ENCODE measurements around the gene BTG2. TPM values are rescaled to one million over a fixed set of nuclear protein-coding genes. Genes with fewer than 3 reads are reported as not detected.

The BTG2 gene
- total and polyA plus RNA-seq, 2 experiments from 2014 or later, result 6.3 to 9.1 TPM

DNA sequence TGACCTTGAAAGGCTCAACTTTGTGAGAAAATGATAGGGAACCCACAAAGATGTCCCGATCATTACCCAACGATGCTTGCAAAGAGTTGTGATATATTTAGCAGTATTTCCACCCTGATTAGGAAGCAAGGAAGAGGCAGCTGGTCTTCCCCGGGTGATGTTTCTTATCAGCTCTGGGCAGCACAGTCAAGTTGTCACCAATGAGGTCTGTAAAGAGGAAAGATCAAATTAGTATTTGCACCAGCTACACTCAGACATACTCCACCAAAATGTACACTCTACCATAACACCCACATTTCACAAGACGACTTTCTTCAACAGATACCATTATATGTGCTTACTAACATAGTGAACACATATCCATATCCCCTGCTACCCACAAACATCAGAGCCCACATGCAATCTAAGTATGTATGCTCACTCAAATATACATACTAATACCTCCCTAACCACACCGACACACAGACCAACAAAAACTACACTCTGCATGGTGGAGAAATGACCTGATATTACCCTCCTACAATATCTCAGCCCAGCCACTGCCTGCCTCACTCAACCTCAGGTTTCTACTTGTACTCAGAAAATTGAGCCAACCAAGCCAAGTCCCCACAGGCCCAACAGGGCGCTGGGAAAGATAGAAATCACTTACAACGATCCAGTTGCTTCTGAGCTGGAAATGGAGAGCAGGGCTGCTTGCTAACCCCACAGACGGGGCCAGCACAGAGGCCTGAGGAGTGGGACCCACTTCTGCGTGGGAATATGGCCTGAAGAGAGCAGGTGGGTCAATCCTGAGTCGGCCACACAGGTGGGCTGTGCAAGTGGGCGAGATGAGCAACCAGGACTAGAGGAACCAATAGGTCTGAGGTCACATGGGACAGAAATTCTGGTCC is 4.6 kb upstream of the BTG2 start (continued):
- TF ChIP-seq EZH2phosphoT487 (IDR thresholded peaks at IDR 0.05; ENCODE audit: unreplicated experiment), result no peak
- no peak for TF ChIP-seq NANOG (IDR thresholded peaks at IDR 0.05; ENCODE audit: borderline replicate concordance)
- TF ChIP-seq POLR2AphosphoS5 (IDR thresholded peaks at IDR 0.05; ENCODE audit: low read depth), result no peak
- TF ChIP-seq, protein P1, sequence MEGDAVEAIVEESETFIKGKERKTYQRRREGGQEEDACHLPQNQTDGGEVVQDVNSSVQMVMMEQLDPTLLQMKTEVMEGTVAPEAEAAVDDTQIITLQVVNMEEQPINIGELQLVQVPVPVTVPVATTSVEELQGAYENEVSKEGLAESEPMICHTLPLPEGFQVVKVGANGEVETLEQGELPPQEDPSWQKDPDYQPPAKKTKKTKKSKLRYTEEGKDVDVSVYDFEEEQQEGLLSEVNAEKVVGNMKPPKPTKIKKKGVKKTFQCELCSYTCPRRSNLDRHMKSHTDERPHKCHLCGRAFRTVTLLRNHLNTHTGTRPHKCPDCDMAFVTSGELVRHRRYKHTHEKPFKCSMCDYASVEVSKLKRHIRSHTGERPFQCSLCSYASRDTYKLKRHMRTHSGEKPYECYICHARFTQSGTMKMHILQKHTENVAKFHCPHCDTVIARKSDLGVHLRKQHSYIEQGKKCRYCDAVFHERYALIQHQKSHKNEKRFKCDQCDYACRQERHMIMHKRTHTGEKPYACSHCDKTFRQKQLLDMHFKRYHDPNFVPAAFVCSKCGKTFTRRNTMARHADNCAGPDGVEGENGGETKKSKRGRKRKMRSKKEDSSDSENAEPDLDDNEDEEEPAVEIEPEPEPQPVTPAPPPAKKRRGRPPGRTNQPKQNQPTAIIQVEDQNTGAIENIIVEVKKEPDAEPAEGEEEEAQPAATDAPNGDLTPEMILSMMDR (conservative IDR thresholded peaks at IDR 0.05; ENCODE audit: low read depth in 2 of 2), result no peak

DNA sequence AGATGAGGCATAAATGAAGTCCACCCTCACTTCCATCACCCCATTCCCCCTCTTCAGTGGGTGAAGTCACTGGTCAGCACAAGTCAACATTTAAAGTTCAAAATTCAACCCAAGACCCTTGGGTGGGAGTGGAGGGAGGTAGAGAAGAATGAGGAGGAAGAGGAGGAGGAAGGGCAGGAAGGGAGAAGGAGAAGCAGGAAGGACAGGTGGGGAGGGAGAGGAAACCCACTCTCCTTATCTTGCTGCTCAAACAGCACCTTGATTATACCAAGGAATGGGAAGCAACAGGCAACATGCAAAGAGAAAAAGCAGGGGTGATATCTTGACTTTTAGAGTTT is 4.0 kb upstream of the BTG2 start:
- H3K27ac Mint-ChIP-seq, result no peak overlapping the region
- no peak overlapping the region for H3K4me3 Mint-ChIP-seq
- H4K20me1 ChIP-seq (replicated peaks; ENCODE audit: insufficient read depth), result no peaks in the 10 kb centered on the region; the same call in 1 of the 2 replicates
- H3K4me1 ChIP-seq (ENCODE audit: insufficient read depth), result peaks cover 5% of the 10 kb centered on the region
- ATAC-seq, result no peak
- no peaks in the 10 kb centered on the region for H3K9me2 ChIP-seq (ENCODE audit: insufficient read depth)
- H3F3A ChIP-seq (replicated peaks; ENCODE audit: low read depth), result no peaks in the 10 kb centered on the region
- H3K27me3 Mint-ChIP-seq (ENCODE audit: insufficient read depth, low read depth, poor library complexity), result peaks cover 41% of the 10 kb centered on the region
- H3K79me2 ChIP-seq (replicated peaks; ENCODE audit: insufficient read depth), result no peaks in the 10 kb centered on the region
- peaks cover 78% of the 10 kb centered on the region for H3K27me3 ChIP-seq (ENCODE audit: insufficient read depth)
- H2AFZ ChIP-seq, result no peak overlapping the region
- H3K36me3 Mint-ChIP-seq (ENCODE audit: low read depth), result no peaks in the 10 kb centered on the region
- no peak overlapping the region for H3K4me2 ChIP-seq
- H3K4me3 ChIP-seq, result no peak overlapping the region
- H3K27ac ChIP-seq (ENCODE audit: low read depth), result no peak overlapping the region
- no peaks in the 10 kb centered on the region for H3K36me3 ChIP-seq (ENCODE audit: insufficient read depth)
- no peak for DNase-seq (ENCODE audit: low spot score)
- peaks cover 19% of the 10 kb centered on the region for H3K4me1 Mint-ChIP-seq
- no peaks in the 10 kb centered on the region for H3K9me3 Mint-ChIP-seq
- TF ChIP-seq ZNF114 (CRISPR knock-in tag; IDR thresholded peaks at IDR 0.05) (no peak), JUNB (IDR thresholded peaks at IDR 0.05; ENCODE audit: unreplicated experiment) (no peak), ZNF331 (CRISPR knock-in tag; IDR thresholded peaks at IDR 0.05; ENCODE audit: low read depth) (no peak), CREB1 (CRISPR knock-in tag; IDR thresholded peaks at IDR 0.05; ENCODE audit: low read depth) (no peak), EZH2phosphoT487 (IDR thresholded peaks at IDR 0.05; ENCODE audit: unreplicated experiment) (no peak), EZH2 (IDR thresholded peaks at IDR 0.05; ENCODE audit: low read depth, unreplicated experiment) (no peak), NANOG (IDR thresholded peaks at IDR 0.05; ENCODE audit: borderline replicate concordance) (no peak), POLR2AphosphoS5 (IDR thresholded peaks at IDR 0.05; ENCODE audit: low read depth) (no peak)
- TF ChIP-seq, protein P2, sequence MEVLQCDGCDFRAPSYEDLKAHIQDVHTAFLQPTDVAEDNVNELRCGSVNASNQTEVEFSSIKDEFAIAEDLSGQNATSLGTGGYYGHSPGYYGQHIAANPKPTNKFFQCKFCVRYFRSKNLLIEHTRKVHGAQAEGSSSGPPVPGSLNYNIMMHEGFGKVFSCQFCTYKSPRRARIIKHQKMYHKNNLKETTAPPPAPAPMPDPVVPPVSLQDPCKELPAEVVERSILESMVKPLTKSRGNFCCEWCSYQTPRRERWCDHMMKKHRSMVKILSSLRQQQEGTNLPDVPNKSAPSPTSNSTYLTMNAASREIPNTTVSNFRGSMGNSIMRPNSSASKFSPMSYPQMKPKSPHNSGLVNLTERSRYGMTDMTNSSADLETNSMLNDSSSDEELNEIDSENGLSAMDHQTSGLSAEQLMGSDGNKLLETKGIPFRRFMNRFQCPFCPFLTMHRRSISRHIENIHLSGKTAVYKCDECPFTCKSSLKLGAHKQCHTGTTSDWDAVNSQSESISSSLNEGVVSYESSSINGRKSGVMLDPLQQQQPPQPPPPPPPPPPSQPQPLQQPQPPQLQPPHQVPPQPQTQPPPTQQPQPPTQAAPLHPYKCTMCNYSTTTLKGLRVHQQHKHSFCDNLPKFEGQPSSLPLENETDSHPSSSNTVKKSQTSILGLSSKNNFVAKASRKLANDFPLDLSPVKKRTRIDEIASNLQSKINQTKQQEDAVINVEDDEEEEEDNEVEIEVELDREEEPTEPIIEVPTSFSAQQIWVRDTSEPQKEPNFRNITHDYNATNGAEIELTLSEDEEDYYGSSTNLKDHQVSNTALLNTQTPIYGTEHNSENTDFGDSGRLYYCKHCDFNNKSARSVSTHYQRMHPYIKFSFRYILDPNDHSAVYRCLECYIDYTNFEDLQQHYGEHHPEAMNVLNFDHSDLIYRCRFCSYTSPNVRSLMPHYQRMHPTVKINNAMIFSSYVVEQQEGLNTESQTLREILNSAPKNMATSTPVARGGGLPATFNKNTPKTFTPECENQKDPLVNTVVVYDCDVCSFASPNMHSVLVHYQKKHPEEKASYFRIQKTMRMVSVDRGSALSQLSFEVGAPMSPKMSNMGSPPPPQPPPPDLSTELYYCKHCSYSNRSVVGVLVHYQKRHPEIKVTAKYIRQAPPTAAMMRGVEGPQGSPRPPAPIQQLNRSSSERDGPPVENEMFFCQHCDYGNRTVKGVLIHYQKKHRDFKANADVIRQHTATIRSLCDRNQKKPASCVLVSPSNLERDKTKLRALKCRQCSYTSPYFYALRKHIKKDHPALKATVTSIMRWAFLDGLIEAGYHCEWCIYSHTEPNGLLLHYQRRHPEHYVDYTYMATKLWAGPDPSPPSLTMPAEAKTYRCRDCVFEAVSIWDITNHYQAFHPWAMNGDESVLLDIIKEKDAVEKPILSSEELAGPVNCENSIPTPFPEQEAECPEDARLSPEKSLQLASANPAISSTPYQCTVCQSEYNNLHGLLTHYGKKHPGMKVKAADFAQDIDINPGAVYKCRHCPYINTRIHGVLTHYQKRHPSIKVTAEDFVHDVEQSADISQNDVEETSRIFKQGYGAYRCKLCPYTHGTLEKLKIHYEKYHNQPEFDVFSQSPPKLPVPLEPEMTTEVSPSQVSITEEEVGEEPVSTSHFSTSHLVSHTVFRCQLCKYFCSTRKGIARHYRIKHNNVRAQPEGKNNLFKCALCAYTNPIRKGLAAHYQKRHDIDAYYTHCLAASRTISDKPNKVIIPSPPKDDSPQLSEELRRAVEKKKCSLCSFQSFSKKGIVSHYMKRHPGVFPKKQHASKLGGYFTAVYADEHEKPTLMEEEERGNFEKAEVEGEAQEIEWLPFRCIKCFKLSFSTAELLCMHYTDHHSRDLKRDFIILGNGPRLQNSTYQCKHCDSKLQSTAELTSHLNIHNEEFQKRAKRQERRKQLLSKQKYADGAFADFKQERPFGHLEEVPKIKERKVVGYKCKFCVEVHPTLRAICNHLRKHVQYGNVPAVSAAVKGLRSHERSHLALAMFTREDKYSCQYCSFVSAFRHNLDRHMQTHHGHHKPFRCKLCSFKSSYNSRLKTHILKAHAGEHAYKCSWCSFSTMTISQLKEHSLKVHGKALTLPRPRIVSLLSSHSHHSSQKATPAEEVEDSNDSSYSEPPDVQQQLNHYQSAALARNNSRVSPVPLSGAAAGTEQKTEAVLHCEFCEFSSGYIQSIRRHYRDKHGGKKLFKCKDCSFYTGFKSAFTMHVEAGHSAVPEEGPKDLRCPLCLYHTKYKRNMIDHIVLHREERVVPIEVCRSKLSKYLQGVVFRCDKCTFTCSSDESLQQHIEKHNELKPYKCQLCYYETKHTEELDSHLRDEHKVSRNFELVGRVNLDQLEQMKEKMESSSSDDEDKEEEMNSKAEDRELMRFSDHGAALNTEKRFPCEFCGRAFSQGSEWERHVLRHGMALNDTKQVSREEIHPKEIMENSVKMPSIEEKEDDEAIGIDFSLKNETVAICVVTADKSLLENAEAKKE (CRISPR knock-in tag; IDR thresholded peaks at IDR 0.05), result no peak
- TF ChIP-seq, protein P1 (conservative IDR thresholded peaks at IDR 0.05; ENCODE audit: low read depth in 2 of 2), result no peak
- TF ChIP-seq, protein P3, sequence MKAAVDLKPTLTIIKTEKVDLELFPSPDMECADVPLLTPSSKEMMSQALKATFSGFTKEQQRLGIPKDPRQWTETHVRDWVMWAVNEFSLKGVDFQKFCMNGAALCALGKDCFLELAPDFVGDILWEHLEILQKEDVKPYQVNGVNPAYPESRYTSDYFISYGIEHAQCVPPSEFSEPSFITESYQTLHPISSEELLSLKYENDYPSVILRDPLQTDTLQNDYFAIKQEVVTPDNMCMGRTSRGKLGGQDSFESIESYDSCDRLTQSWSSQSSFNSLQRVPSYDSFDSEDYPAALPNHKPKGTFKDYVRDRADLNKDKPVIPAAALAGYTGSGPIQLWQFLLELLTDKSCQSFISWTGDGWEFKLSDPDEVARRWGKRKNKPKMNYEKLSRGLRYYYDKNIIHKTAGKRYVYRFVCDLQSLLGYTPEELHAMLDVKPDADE (IDR thresholded peaks at IDR 0.05), result no peak
